Adrenal gland (tissue), 12 donors: ENCODE results near the gene CLASP1. TPM values are rescaled to one million over a fixed set of nuclear protein-coding genes. Genes with fewer than 3 reads are reported as not detected.

Experiments
- DNase-seq, 7 donors: peaks; one replicate each; pipeline ENCODE4 v3.0.0-alpha.2; 2019 to 2020
- H3K27ac ChIP-seq, 5 donors: fragments of 200-600 bp; sonication (generic) in 4 of 5; 1 replicate in 3 of 5; 2 replicates in 2 of 5; pipeline versions ENCODE4 v1.5.1 to v1.8.0; 2016 to 2020; ENCODE audit warnings: mild to moderate bottlenecking in 1 of 5
- H3K27me3 ChIP-seq: fragments of 200-600 bp; 2 replicates; pipeline ENCODE4 v1.8.0; 2021
- H3K36me3 ChIP-seq, 2 donors: fragments of 200-600 bp; replicated peaks in 1 of 2; 1 replicate in 1 of 2; 2 replicates in 1 of 2; pipeline versions ENCODE4 v1.5.1 to v1.8.0; 2018 to 2022
- H3K4me1 ChIP-seq, 2 donors: fragments of 200-600 bp; replicated peaks in 1 of 2; 1 replicate in 1 of 2; 2 replicates in 1 of 2; pipeline versions ENCODE4 v1.5.1 to v1.8.0; 2018 to 2021
- H3K4me3 ChIP-seq, 4 donors: fragments of 200-600 bp; sonication (generic) in 3 of 4; one replicate each; pipeline ENCODE4 v1.5.1; 2016 to 2018
- H3K9me3 ChIP-seq, 3 donors: fragments of 200-600 bp; sonication (generic) in 1 of 3; replicated peaks in 1 of 3; 1 replicate in 2 of 3; 2 replicates in 1 of 3; pipeline versions ENCODE4 v1.5.1 to v1.8.0; 2016 to 2021
- CTCF ChIP-seq, 6 experiments: fragments of 450-650 bp in 4 of 6; fragments of 200-600 bp in 2 of 6; sonication (generic) in 1 of 6; IDR thresholded peaks; 1 replicate in 5 of 6; 2 replicates in 1 of 6; pipeline versions ENCODE4 v1.5.1 to v1.8.0; 2016 to 2021; ENCODE audit warnings: antibody characterized with exemption in 6 of 6, mild to moderate bottlenecking in 2 of 6, moderate library complexity in 1 of 6
- POLR2A ChIP-seq, 2 donors: fragments of 450-650 bp; IDR thresholded peaks; one replicate each; pipeline ENCODE4 v1.6.1; 2017; ENCODE audit warnings: antibody characterized with exemption in 2 of 2, mild to moderate bottlenecking in 2 of 2, moderate library complexity in 1 of 2
- WGBS, 4 donors: extraction: QIAGEN DNeasy Blood & Tissue Kit in 2 of 4; methylation state at CpG; one replicate each; pipeline versions ENCODE4 v1.1.5 to v1.1.7; 2013 to 2017; 5-methylcytosine and 5-hydroxymethylcytosine counted together
- intact Hi-C, 2 donors: fragments of 100-400 bp; cut with DNase I; formaldehyde crosslinking; loops; one replicate each; pipeline versions ENCODE4 v1.14.1 to v1.15.0; 2022 to 2023
- polyA plus RNA-seq, 3 donors: library from polyadenylated mRNA; stranded (reverse); fragments of 200-250 nt in 2 of 3; fragments of 350-450 nt in 1 of 3; fragmentation: Illumina TruSeq in 1 of 3; extraction: RNeasy Lipid Tissue Mini Kit (QIAGEN cat#74804) in 1 of 3; gene quantifications; one replicate each; pipeline ENCODE4 v1.2.3, GENCODE V29; 2013 to 2014
- total RNA-seq, 9 donors: library from RNA; depleted of rRNA in 4 of 9; stranded (reverse); fragments of >200 nt in 4 of 9; fragments of 120-200 nt in 1 of 9; fragmentation: NEBNext Ultra II Directional in 1 of 9; extraction: Animal tissue kit (Norgen Biotek cat#: 25700) in 1 of 9; gene quantifications; one replicate each; pipeline versions ENCODE4 v1.1.0 to v1.2.4, GENCODE V29; 2013 to 2023
- donor health status: healthy with polysubstance abuse.
- donor health status: Bipolar disorder and iron deficiency.
- donor health status: DM: yes; HTN: yes; CAD: no.
- donor health status: DM: no; HTN: no; CAD: no.
- donor health status: DM: no; HTN: no; CAD: no.
- donor health status: DM: yes; HTN: yes; CAD: no.

The CLASP1 gene
- total and polyA plus RNA-seq, 12 donors = 14.9 to 66.1 (median 53.4) TPM

GRCh38 chr2:121350402-121350775 lies 298.9 kb downstream of the CLASP1 start:
- H3K4me1 ChIP-seq = no peaks in the 10 kb centered on the region
- TF ChIP-seq CTCF (IDR thresholded peaks at IDR 0.05) = no peak
- no peak for TF ChIP-seq POLR2A (IDR thresholded peaks at IDR 0.05)
- intact Hi-C loops = loop anchor here in 1 of 2 donors (5.0 kb wide), 1 partner anchor 253 kb away; no protein-coding TSS in a partner anchor
- H3K27ac ChIP-seq = no peak overlapping the region
- H3K4me3 ChIP-seq = no peak overlapping the region
- H3K27me3 ChIP-seq = no peaks in the 10 kb centered on the region
- peaks cover 0 to 99% of the 10 kb centered on the region in 2 donors for H3K36me3 ChIP-seq
- no peak for DNase-seq
- H3K9me3 ChIP-seq = no peaks in the 10 kb centered on the region
- 80 to 94% (median 89%) methylated on average over 4 of the region's 4 CpGs for WGBS, 4 donors

- TF ChIP-seq POLR2A (IDR thresholded peaks at IDR 0.05) = no peak
- no peak for TF ChIP-seq CTCF (IDR thresholded peaks at IDR 0.05)
- Histone ChIP-seq H3K36me3 (peaks cover 0 to 99% of the 10 kb centered on the region in 2 donors), H3K27ac (no peak overlapping the region), H3K4me3 (no peak overlapping the region), H3K9me3 (no peaks in the 10 kb centered on the region), H3K4me1 (no peaks in the 10 kb centered on the region), H3K27me3 (no peaks in the 10 kb centered on the region)
- no peak for DNase-seq
- WGBS, 4 donors = 92 to 96% (median 94%) methylated on average over 4 of the region's 4 CpGs
- intact Hi-C loops = loop anchor here in 1 of 2 donors (5.0 kb wide), 1 partner anchor 253 kb away; no protein-coding TSS in a partner anchor
These were observed 299.4 kb downstream of the CLASP1 start for GRCh38 chr2:121349721-121350401.

- Histone ChIP-seq H3K27ac (no peak overlapping the region), H3K27me3 (no peaks in the 10 kb centered on the region), H3K9me3 (no peaks in the 10 kb centered on the region), H3K36me3 (peaks cover 0 to 88% of the 10 kb centered on the region in 2 donors), H3K4me1 (no peaks in the 10 kb centered on the region), H3K4me3 (no peak overlapping the region)
- 84 to 92% (median 91%) methylated on average over 6 to 15 of the region's 15 CpGs for WGBS, 4 donors
- DNase-seq = no peak
- intact Hi-C loops = no loop called here
- TF ChIP-seq POLR2A (IDR thresholded peaks at IDR 0.05) (no peak), CTCF (IDR thresholded peaks at IDR 0.05) (no peak)
These were observed 301.0 kb downstream of the CLASP1 start for GRCh38 chr2:121348128-121348740.

GRCh38 chr2:121346859-121347258 lies 302.4 kb downstream of the CLASP1 start:
- H3K9me3 ChIP-seq = no peaks in the 10 kb centered on the region
- intact Hi-C loops = no loop called here
- H3K27ac ChIP-seq = no peak overlapping the region
- 86 to 91% (median 87%) methylated on average over 8 of the region's 8 CpGs for WGBS, 4 donors
- no peaks in the 10 kb centered on the region for H3K27me3 ChIP-seq
- TF ChIP-seq POLR2A (IDR thresholded peaks at IDR 0.05) = no peak
- no peak for TF ChIP-seq CTCF (IDR thresholded peaks at IDR 0.05)
- H3K4me1 ChIP-seq = no peaks in the 10 kb centered on the region
- H3K4me3 ChIP-seq = no peak overlapping the region
- H3K36me3 ChIP-seq = peaks cover 0 to 83% of the 10 kb centered on the region in 2 donors
- no peak for DNase-seq
